Breast epithelium (tissue), 4 donors: Measurements from ENCODE around the gene MACC1. TPM values are rescaled to one million over a fixed set of nuclear protein-coding genes. Genes with fewer than 3 reads are reported as not detected.
"Not testable (repeated sequence)": the region's sequence is repeated elsewhere in the genome, so short reads cannot be mapped to it uniquely, and the experiment has no call there.

Experiments used
- DNase-seq, 2 donors: peaks; one replicate each; pipeline ENCODE4 v3.0.0-alpha.2; 2019; ENCODE audit warnings: low spot score in 2 of 2
- H3K27ac ChIP-seq, 2 donors: fragments of 200-600 bp; sonication (generic) in 1 of 2; one replicate each; pipeline ENCODE4 v1.5.1; 2016 to 2019; ENCODE audit warnings: mild to moderate bottlenecking in 1 of 2
- H3K27me3 ChIP-seq, 2 donors: fragments of 200-600 bp; sonication (generic) in 1 of 2; one replicate each; pipeline versions ENCODE4 v1.5.1 to v1.6.0; 2017 to 2019; ENCODE audit warnings: control low read depth in 1 of 2, mild to moderate bottlenecking in 1 of 2
- H3K36me3 ChIP-seq: fragments of 200-600 bp; one replicate; pipeline ENCODE4 v1.5.1; 2019
- H3K4me1 ChIP-seq, 2 donors: fragments of 200-600 bp; sonication (generic); one replicate each; pipeline ENCODE4 v1.5.1; 2016 to 2019; ENCODE audit warnings: control low read depth in 1 of 2
- H3K4me3 ChIP-seq, 3 donors: fragments of 200-600 bp; sonication (generic); 1 replicate in 2 of 3; 2 replicates in 1 of 3; pipeline ENCODE4 v1.5.1; 2016 to 2019; ENCODE audit warnings: mild to moderate bottlenecking in 3 of 3, moderate library complexity in 2 of 3
- H3K9me3 ChIP-seq, 2 donors: fragments of 200-600 bp; sonication (generic) in 1 of 2; one replicate each; pipeline ENCODE4 v1.5.1; 2016 to 2019; ENCODE audit warnings: control low read depth in 1 of 2
- CTCF ChIP-seq, 3 donors: fragments of 450-650 bp; IDR thresholded peaks; one replicate each; pipeline ENCODE4 v1.5.1; 2016 to 2017; ENCODE audit warnings: antibody characterized with exemption in 3 of 3, mild to moderate bottlenecking in 3 of 3, moderate library complexity in 3 of 3
- POLR2A ChIP-seq: fragments of 450-650 bp; IDR thresholded peaks from one replicate; pipeline ENCODE4 v1.6.1; 2016; ENCODE audit warnings: antibody characterized with exemption, mild to moderate bottlenecking, moderate library complexity
- POLR2AphosphoS5 ChIP-seq, 3 donors: sonication (generic); formaldehyde crosslinking; IDR thresholded peaks; one replicate each; pipeline ENCODE4 v1.6.1; 2017; ENCODE audit warnings: antibody characterized with exemption in 3 of 3
- intact Hi-C: fragments of 100-400 bp; cut with DNase I; formaldehyde crosslinking; loops from one replicate; pipeline ENCODE4 v1.15.1; 2023; ENCODE audit warnings: low total_unique reads
- total RNA-seq, 3 donors: library from RNA; depleted of rRNA; stranded (reverse); fragments of >200 nt; gene quantifications; one replicate each; pipeline ENCODE4 v1.1.0, GENCODE V29; 2016

Gene MACC1
- total RNA-seq, 3 donors from 2014 or later, result 0.32 to 39.4 (median 19.3) TPM

GRCh38 chr7:20122073-20122472 lies 95.1 kb downstream of the MACC1 start:
- H3K27me3 ChIP-seq, result no peaks in the 10 kb centered on the region
- no peak for TF ChIP-seq POLR2A
- TF ChIP-seq CTCF (IDR thresholded peaks at IDR 0.05), result no peak
- TF ChIP-seq POLR2AphosphoS5 (IDR thresholded peaks at IDR 0.05), result no peak
- H3K36me3 ChIP-seq, result no peaks in the 10 kb centered on the region
- no peaks in the 10 kb centered on the region for H3K9me3 ChIP-seq
- H3K4me1 ChIP-seq, result no peaks in the 10 kb centered on the region
- no peak overlapping the region for H3K27ac ChIP-seq
- H3K4me3 ChIP-seq, result no peak overlapping the region
- no peak for DNase-seq
- intact Hi-C loops, result no loop called here

GRCh38 chr7:20121404-20121803 lies 95.8 kb downstream of the MACC1 start:
- no peak overlapping the region for H3K4me3 ChIP-seq
- no peak for DNase-seq
- H3K27me3 ChIP-seq, result no peaks in the 10 kb centered on the region
- H3K36me3 ChIP-seq, result no peaks in the 10 kb centered on the region
- no peaks in the 10 kb centered on the region for H3K9me3 ChIP-seq
- H3K4me1 ChIP-seq, result no peaks in the 10 kb centered on the region
- TF ChIP-seq POLR2A (no peak), POLR2AphosphoS5 (IDR thresholded peaks at IDR 0.05) (no peak), CTCF (IDR thresholded peaks at IDR 0.05) (no peak)
- H3K27ac ChIP-seq, result no peak overlapping the region
- intact Hi-C loops, result no loop called here

- H3K27me3 ChIP-seq, H3K9me3 ChIP-seq, H3K4me1 ChIP-seq, intact Hi-C loops, H3K4me3 ChIP-seq, H3K36me3 ChIP-seq, DNase-seq, H3K27ac ChIP-seq: not testable (repeated sequence)
Observed at GRCh38 chr7:20120611-20121168, 96.5 kb downstream of the MACC1 start.

GRCh38 chr7:20116869-20117268 lies 100.3 kb downstream of the MACC1 start:
- H3K27ac ChIP-seq, result no peak overlapping the region
- H3K36me3 ChIP-seq, result no peaks in the 10 kb centered on the region
- no peaks in the 10 kb centered on the region for H3K4me1 ChIP-seq
- H3K27me3 ChIP-seq, result no peaks in the 10 kb centered on the region
- intact Hi-C loops, result no loop called here
- H3K9me3 ChIP-seq, result no peaks in the 10 kb centered on the region
- TF ChIP-seq POLR2AphosphoS5 (IDR thresholded peaks at IDR 0.05) (no peak), CTCF (IDR thresholded peaks at IDR 0.05) (no peak), POLR2A (no peak)
- no peak for DNase-seq
- no peak overlapping the region for H3K4me3 ChIP-seq

- no peaks in the 10 kb centered on the region for H3K27me3 ChIP-seq
- H3K9me3 ChIP-seq, result no peaks in the 10 kb centered on the region
- DNase-seq, result no peak
- no peak for TF ChIP-seq POLR2AphosphoS5 (IDR thresholded peaks at IDR 0.05)
- TF ChIP-seq POLR2A, result no peak
- no peak for TF ChIP-seq CTCF (IDR thresholded peaks at IDR 0.05)
- no peaks in the 10 kb centered on the region for H3K4me1 ChIP-seq
- intact Hi-C loops, result no loop called here
- no peak overlapping the region for H3K27ac ChIP-seq
- no peak overlapping the region for H3K4me3 ChIP-seq
- no peaks in the 10 kb centered on the region for H3K36me3 ChIP-seq
Observed at GRCh38 chr7:20114468-20114867, 102.7 kb downstream of the MACC1 start.
